ENCODE results near the gene CCDC18.

The CCDC18 gene

GRCh38 chr1:93142161-93142560, 38.4 kb upstream of the CCDC18 start:
- TF ChIP-seq ZNF384 (IDR thresholded peaks at IDR 0.05) = no peak
- no peak for TF ChIP-seq LEF1 (IDR thresholded peaks at IDR 0.05; ENCODE audit: borderline replicate concordance)
- TF ChIP-seq FOXK2 (IDR thresholded peaks at IDR 0.05) = no peak
- no peak for TF ChIP-seq HDGF (IDR thresholded peaks at IDR 0.05; ENCODE audit: borderline replicate concordance)
- TF ChIP-seq TARDBP (IDR thresholded peaks at IDR 0.05) = no peak
- TF ChIP-seq SUZ12 (IDR thresholded peaks at IDR 0.05) = no peak
- no peak for TF ChIP-seq ELF4 (IDR thresholded peaks at IDR 0.05)
- POLR2A ChIA-PET = no interaction called here
- no peak for DNase-seq (ENCODE audit: extremely low spot score)
- CTCF ChIA-PET = interaction anchor here (0.7 kb wide), 1 partner anchor 23 kb away, joined by 3 read pairs; no protein-coding TSS in a partner anchor

DNA sequence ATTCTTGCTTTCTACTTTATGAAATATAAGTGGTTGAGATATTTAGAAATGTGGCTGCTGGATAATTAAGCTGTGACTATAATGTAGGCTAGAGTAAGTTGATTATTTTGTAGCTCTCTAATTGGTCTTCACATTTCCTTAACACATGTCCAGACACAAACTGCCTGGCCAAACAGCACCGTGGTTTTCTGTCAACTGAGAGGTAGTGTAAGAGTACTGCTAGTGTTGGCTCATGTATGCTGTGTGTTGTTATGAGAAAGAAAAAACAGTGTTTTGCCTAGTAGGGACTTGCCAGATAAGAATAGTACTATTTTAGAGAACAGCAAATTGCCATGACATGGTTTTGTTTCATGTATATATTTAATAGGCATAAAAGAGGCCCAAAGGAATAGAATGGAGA, 37.4 kb upstream of the CCDC18 start:
- TF ChIP-seq BHLHE40 (IDR thresholded peaks at IDR 0.05; ENCODE audit: borderline replicate concordance) (no peak), ARNT (IDR thresholded peaks at IDR 0.05) (no peak), FOXA1 (IDR thresholded peaks at IDR 0.05) (no peak), LEF1 (IDR thresholded peaks at IDR 0.05; ENCODE audit: borderline replicate concordance) (no peak), TARDBP (IDR thresholded peaks at IDR 0.05) (no peak), FOXK2 (IDR thresholded peaks at IDR 0.05) (no peak), ZNF384 (IDR thresholded peaks at IDR 0.05) (no peak), L3MBTL2 (conservative IDR thresholded peaks at IDR 0.05) (no peak)
- DNase-seq (ENCODE audit: extremely low spot score) = no peak
- POLR2A ChIA-PET = no interaction called here
- CTCF ChIA-PET = no interaction called here

DNA sequence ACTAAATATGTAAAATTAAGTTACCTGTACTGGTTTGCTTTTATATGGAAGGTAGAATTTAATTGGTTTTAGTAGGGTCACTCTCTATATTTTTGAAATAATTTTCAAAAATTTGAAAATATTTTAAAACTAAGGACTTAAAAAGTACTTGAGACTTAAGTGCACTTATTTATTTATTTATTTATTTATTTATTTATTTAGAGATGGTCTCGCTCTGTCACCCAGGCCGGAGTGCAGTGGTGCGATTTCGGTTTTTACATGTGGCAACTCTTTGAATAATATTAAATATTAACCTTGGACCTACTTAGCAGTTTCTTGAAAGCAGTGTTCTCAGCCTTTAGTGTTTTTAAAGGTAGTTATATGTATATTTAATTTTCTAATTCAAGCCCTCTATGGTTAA, 36.8 kb upstream of the CCDC18 start:
- no peak for DNase-seq (ENCODE audit: extremely low spot score)
- CTCF ChIA-PET = no interaction called here
- POLR2A ChIA-PET = no interaction called here
- TF ChIP-seq ZNF384 (IDR thresholded peaks at IDR 0.05) (no peak), FOXA1 (IDR thresholded peaks at IDR 0.05) (no peak), NFRKB (IDR thresholded peaks at IDR 0.05) (no peak), CTBP1 (IDR thresholded peaks at IDR 0.05; ENCODE audit: borderline replicate concordance) (no peak), BHLHE40 (IDR thresholded peaks at IDR 0.05; ENCODE audit: borderline replicate concordance) (no peak), LEF1 (IDR thresholded peaks at IDR 0.05; ENCODE audit: borderline replicate concordance) (no peak), SP1 (IDR thresholded peaks at IDR 0.05) (no peak), L3MBTL2 (conservative IDR thresholded peaks at IDR 0.05) (no peak), TARDBP (IDR thresholded peaks at IDR 0.05) (no peak), SUZ12 (IDR thresholded peaks at IDR 0.05) (no peak), ARNT (IDR thresholded peaks at IDR 0.05) (no peak), ELF4 (IDR thresholded peaks at IDR 0.05) (no peak), FOXM1 (IDR thresholded peaks at IDR 0.05; ENCODE audit: borderline replicate concordance) (no peak)
- TF ChIP-seq, protein P1, sequence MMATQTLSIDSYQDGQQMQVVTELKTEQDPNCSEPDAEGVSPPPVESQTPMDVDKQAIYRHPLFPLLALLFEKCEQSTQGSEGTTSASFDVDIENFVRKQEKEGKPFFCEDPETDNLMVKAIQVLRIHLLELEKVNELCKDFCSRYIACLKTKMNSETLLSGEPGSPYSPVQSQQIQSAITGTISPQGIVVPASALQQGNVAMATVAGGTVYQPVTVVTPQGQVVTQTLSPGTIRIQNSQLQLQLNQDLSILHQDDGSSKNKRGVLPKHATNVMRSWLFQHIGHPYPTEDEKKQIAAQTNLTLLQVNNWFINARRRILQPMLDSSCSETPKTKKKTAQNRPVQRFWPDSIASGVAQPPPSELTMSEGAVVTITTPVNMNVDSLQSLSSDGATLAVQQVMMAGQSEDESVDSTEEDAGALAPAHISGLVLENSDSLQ (IDR thresholded peaks at IDR 0.05) = no peak

DNA sequence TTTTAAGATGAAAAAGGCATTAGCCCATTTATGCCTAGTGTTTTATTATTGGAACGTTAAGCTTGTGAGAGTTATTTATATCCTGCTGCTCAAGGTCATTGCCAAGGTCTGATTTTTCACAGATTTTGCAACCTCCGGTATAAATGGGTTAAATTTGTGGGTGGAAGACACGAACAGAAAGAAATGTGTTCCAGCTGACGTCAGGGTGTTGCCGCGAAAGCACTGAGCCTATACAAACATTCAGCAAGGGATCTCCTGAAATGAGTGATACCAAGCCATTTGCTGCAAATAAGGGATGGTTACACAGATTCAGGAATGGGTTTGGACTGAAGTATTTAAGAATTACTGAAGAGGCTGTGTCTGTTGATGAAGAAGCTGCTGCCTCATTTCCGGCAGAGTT, 32.5 kb upstream of the CCDC18 start:
- ChIA-PET CTCF (interaction anchor here (0.5 kb wide), 1 partner anchor 776 kb away, joined by 3 read pairs; no protein-coding TSS in a partner anchor), POLR2A (no interaction called here)
- no peak for DNase-seq (ENCODE audit: extremely low spot score)
- TF ChIP-seq ZNF384 (IDR thresholded peaks at IDR 0.05) (no peak), FOXM1 (IDR thresholded peaks at IDR 0.05; ENCODE audit: borderline replicate concordance) (no peak), SP1 (IDR thresholded peaks at IDR 0.05) (no peak), FOXA1 (IDR thresholded peaks at IDR 0.05) (no peak), FOXK2 (IDR thresholded peaks at IDR 0.05) (no peak), SUZ12 (IDR thresholded peaks at IDR 0.05) (no peak), NFRKB (IDR thresholded peaks at IDR 0.05) (no peak), CTBP1 (IDR thresholded peaks at IDR 0.05; ENCODE audit: borderline replicate concordance) (no peak), ARNT (IDR thresholded peaks at IDR 0.05) (no peak), TARDBP (IDR thresholded peaks at IDR 0.05) (no peak), LEF1 (IDR thresholded peaks at IDR 0.05; ENCODE audit: borderline replicate concordance) (no peak)
- TF ChIP-seq, protein P1 (IDR thresholded peaks at IDR 0.05) = no peak

- DNase-seq (ENCODE audit: extremely low spot score) = no peak
- ChIA-PET CTCF (no interaction called here), POLR2A (interaction anchor here (1.6 kb wide), 1 partner anchor 70 kb away, joined by 6 read pairs; no protein-coding TSS in a partner anchor)
- TF ChIP-seq HDGF (IDR thresholded peaks at IDR 0.05; ENCODE audit: borderline replicate concordance) (no peak), ARNT (IDR thresholded peaks at IDR 0.05) (no peak)
- TF ChIP-seq, protein P1 (IDR thresholded peaks at IDR 0.05) = peak; percentile 73
Measured at GRCh38 chr1:93150729-93151128, 29.8 kb upstream of the CCDC18 start.

DNA sequence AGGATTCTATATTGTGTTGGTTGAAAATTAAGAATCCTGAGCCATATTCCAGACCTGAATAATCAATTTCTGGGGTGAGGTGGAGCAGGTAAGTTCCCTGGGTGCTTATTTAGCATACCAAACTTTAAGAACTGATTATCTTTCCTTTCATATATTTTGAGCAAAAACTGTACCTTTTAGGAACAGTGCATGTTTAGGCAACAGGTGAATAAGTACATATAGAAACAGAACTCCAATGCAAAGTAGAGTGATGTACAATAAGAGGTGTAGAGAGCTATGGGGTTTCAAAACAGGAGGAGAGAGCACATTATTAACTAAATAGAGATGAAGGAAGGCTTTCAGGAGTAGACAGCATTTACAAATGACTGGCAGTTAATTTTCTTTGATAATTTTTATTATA, 29.1 kb upstream of the CCDC18 start:
- ChIA-PET POLR2A (interaction anchor here (0.5 kb wide), 1 partner anchor 189 kb away, joined by 3 read pairs; no protein-coding TSS in a partner anchor), CTCF (no interaction called here)
- DNase-seq (ENCODE audit: extremely low spot score) = no peak
- no peak for TF ChIP-seq NFRKB (IDR thresholded peaks at IDR 0.05)
- TF ChIP-seq LEF1 (IDR thresholded peaks at IDR 0.05; ENCODE audit: borderline replicate concordance) = no peak
- TF ChIP-seq FOXA1 (IDR thresholded peaks at IDR 0.05) = no peak
- no peak for TF ChIP-seq ELF4 (IDR thresholded peaks at IDR 0.05)
- TF ChIP-seq, protein P1 (IDR thresholded peaks at IDR 0.05) = no peak
- no peak for TF ChIP-seq BHLHE40 (IDR thresholded peaks at IDR 0.05; ENCODE audit: borderline replicate concordance)
